GM12874 (cell line): ENCODE data around the gene DEK.

Experiments used
- TF ChIP-seq, protein P1 (sequence below): IDR thresholded peaks from 2 replicates; pipeline ENCODE4 v1.5.1; 2011; ENCODE audit warnings: low read depth, mild to moderate bottlenecking, control low read depth, low read length, moderate library complexity; ENCODE audit not compliant: insufficient read depth

The DEK gene

DNA sequence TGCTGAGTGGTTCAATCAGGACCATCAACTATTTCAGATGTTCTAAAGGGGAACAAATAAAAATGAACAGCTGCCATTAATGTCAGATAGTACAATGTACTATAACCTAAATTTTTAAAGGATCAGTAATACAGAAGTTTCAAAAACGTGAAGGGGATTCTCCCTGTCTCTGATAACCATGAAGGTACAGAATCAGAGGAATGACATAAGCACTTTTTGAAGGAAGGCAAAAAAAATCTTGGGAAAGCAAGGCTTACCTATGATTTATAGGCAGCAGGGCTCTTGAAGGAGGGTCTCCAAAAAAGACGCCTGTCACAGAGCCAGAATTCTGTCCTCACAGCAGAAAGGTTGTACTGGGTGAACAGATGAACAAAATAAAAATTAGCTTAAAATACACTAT lies 20.1 kb downstream of the DEK start:
- TF ChIP-seq, protein P1, sequence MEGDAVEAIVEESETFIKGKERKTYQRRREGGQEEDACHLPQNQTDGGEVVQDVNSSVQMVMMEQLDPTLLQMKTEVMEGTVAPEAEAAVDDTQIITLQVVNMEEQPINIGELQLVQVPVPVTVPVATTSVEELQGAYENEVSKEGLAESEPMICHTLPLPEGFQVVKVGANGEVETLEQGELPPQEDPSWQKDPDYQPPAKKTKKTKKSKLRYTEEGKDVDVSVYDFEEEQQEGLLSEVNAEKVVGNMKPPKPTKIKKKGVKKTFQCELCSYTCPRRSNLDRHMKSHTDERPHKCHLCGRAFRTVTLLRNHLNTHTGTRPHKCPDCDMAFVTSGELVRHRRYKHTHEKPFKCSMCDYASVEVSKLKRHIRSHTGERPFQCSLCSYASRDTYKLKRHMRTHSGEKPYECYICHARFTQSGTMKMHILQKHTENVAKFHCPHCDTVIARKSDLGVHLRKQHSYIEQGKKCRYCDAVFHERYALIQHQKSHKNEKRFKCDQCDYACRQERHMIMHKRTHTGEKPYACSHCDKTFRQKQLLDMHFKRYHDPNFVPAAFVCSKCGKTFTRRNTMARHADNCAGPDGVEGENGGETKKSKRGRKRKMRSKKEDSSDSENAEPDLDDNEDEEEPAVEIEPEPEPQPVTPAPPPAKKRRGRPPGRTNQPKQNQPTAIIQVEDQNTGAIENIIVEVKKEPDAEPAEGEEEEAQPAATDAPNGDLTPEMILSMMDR: no peak

DNA sequence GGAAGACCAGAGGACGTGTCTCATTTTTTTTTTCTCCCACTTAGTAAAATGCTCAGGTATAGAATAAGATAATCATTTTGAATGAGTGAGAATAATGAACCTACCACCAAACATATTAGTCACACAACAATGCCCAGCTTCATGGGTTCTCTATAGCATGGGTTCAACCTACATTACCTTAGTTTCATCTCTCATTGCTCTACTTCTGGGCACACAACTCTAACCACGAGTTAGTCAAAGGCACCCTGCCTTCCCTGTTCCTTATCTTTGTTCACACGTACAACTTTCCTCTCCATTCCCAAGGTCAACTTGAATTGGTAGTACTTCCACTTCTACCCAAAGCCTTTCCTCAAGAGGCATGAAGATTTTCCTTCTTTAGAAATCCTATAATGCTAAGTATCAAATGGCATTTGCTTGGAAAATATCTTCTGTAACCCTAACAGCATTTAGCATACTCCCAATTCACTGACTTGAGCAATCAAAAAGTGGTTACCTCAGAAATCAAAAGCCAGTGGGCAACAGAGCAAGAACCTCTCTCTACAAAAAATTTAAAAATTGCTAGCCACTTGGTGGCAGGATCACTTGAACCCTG lies 20.9 kb downstream of the DEK start:
- TF ChIP-seq, protein P1: no peak

DNA sequence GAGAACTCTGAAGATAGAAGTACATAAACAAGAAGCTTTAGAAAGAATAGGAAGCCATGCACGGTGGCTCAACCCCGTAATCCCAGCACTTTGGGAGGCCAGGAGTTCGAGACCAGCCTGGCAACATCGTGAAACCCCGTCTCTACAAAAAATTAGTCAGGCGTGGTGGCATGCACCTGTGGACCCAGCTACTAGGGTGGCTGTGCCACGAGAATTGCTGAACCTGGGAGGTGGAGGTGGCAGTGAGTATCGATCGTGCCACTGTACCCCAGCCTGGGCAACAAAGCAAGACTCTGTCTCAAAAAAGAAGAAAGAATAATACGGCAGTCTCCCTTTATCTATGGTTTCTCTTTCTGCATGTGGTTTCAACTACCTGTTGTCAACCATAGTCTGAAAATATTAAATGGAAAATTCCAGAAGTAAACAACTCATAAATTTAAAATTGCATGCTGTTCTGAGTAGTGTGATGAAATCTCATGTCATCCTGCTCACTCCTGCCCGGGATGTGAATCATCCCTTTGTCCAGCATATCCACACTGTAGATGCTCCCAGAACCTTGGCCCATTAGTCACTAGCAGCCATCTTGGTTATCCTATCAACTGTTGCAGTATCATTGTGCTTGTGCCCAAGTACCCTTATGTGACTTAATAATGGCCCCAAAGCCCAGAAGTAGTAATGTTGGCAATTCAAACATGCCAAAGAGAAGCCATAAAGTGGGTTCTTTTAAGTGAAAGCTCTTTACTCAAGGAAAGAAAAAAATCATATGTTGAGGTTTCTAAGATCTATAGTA lies 22.1 kb downstream of the DEK start:
- TF ChIP-seq, protein P1: no peak

DNA sequence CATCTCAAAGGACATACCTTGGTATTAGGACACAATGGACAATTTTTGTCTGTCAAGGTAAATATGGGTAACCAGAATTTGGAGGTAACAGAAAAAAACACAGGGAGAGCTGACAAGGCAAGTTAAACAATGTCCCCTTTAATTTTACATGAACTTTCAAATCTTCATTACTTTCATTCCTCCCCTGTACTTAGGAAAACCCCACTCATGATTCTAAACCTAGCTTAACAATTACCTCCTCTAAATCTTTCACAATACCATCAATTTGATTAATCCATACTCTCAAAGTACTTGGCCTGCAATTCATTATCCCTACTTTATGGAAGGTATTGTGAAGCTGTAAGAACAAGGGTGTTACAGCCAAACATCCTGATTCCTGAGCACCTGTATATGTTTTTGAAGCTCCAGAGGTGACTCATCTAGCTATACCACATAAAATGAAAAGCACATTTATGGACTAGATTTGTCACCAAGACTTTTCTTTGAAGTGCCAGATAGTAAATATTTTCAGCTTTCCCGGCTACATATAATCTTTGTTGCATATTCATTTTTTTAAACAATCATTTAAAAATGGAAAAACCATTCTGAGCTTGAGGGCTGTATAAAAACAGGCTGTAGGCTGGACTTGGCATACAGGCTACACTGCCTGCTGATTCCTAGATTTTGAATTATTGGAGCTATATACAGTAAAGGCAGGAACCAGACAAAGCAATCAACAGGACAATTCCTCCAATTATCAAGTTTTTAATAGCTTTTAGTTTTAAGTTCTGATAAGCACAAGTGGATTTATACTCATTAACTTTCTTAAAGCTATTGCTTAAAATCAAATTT lies 22.9 kb downstream of the DEK start:
- TF ChIP-seq, protein P1: no peak

DNA sequence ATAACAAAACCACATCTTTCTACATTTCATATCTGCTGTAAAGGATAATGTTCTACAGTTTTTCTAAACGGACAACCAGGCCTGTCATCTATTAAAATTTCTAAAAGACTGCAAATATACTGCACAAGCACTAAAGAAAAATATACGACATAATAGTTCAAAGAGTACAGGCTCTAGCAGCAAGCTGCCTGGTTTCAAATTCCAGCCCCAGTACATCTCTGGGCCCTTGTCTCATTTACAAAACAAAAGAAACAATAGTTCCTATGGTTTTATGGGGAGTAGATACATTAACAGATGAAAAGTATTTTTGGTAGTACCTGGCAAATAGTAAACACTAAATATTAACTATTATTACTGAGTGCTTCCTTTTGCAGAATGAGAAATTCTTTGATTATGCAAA lies 24.1 kb downstream of the DEK start:
- TF ChIP-seq, protein P1: no peak

DNA sequence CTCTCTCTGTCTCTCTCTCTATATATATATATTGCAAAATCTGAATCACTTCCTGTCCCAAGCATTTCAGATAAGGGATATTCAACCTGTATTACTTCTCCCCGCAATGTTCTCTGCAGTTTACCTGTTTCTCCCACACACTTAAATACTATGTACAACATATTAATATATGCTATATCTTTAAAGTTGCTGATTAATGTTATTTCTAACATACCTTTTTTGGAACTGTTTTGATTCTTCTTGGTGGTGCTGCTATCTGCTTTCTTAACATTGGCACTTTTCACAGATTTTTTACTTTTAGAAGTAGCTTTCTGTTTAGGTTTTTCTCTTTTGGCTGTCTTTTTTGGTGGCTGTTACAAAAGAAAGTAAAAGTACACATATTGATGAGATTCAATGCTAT lies 27.2 kb downstream of the DEK start:
- TF ChIP-seq, protein P1: no peak

DNA sequence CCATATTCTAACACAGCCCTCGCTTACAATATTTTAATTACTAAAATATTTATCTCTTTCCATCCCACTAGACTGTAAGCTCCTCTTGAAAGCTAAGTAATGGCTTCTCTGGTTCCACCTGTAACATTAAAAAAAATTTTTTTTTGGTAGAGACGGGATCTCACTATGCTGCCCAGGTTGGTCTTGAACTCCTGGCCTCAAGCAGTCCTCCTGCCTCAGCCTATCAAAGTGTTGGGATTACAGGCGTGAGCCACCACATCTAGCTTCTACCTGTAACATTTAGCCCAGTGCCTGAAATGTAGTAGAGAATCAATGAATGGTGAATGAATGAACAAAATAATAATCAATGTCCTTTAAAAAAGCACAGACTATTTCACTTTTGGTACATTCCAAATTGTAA lies 28.8 kb downstream of the DEK start:
- TF ChIP-seq, protein P1: no peak
